ENCODE data around the gene RGL4. TPM values are rescaled to one million over a fixed set of nuclear protein-coding genes. Genes with fewer than 3 reads are reported as not detected.
"Not testable (repeated sequence)": the region's sequence is repeated elsewhere in the genome, so short reads cannot be mapped to it uniquely, and the experiment has no call there.

RGL4 gene
- total and polyA plus RNA-seq, 5 experiments from 2014 or later: 12.3 to 115 (median 90.7) TPM

GRCh38 chr22:23673050-23673620, 17.7 kb upstream of the RGL4 start:
- POLR2A ChIA-PET: no interaction called here
- peak in 1 of 10 donors; percentile 26 for DNase-seq
- no peak for ATAC-seq
- Mint-ChIP-seq H3K36me3 (peaks cover 0 to 9% (median 6%) of the 10 kb centered on the region in 3 donors), H3K9me3 (no peaks in the 10 kb centered on the region), H3K27me3 (no peaks in the 10 kb centered on the region), H3K27ac (peak overlapping the region in 2 of 10 donors; percentile 14 to 36), H3K4me1 (peaks cover 5 to 30% (median 17%) of the 10 kb centered on the region in 4 donors), H3K4me3 (no peak overlapping the region)

GRCh38 chr22:23673826-23674690, 16.8 kb upstream of the RGL4 start:
- no peaks in the 10 kb centered on the region for H3K27me3 Mint-ChIP-seq
- H3K4me1 Mint-ChIP-seq: peaks cover 6 to 30% (median 17%) of the 10 kb centered on the region in 4 donors
- no peaks in the 10 kb centered on the region for H3K9me3 Mint-ChIP-seq
- ATAC-seq (no peak), DNase-seq (peak in 1 of 10 donors; percentile 41)
- peaks cover 0 to 11% (median 6%) of the 10 kb centered on the region in 3 donors for H3K36me3 Mint-ChIP-seq
- H3K27ac Mint-ChIP-seq: peak overlapping the region in 5 of 10 donors; percentile 15 to 70 (median 20)
- no peak overlapping the region for H3K4me3 Mint-ChIP-seq
- POLR2A ChIA-PET: no interaction called here

GRCh38 chr22:23674886-23675501, 15.8 kb upstream of the RGL4 start:
- H3K9me3 Mint-ChIP-seq, ATAC-seq, POLR2A ChIA-PET, H3K4me3 Mint-ChIP-seq, H3K27me3 Mint-ChIP-seq, DNase-seq: not testable (repeated sequence)
- Mint-ChIP-seq H3K4me1 (peaks cover 6 to 30% (median 17%) of the 10 kb centered on the region in 4 donors), H3K36me3 (peaks cover 0 to 12% (median 10%) of the 10 kb centered on the region in 3 donors), H3K27ac (peak overlapping the region in 2 of 10 donors; percentile 50 to 63)

- POLR2A ChIA-PET: interaction anchor here (0.5 kb wide), 1 partner anchor 719 kb away, joined by 3 read pairs; no protein-coding TSS in a partner anchor
- no peak overlapping the region for H3K4me3 Mint-ChIP-seq
Measured at GRCh38 chr22:23675502-23676415, 15.1 kb upstream of the RGL4 start.

GRCh38 chr22:23676841-23677700, 13.7 kb upstream of the RGL4 start:
- ATAC-seq, H3K4me3 Mint-ChIP-seq, POLR2A ChIA-PET, H3K27me3 Mint-ChIP-seq, H3K9me3 Mint-ChIP-seq, DNase-seq: not testable (repeated sequence)
- Mint-ChIP-seq H3K27ac (peak overlapping the region in 1 of 10 donors; percentile 45), H3K4me1 (peaks cover 10 to 30% (median 19%) of the 10 kb centered on the region in 4 donors), H3K36me3 (peaks cover 0 to 31% (median 19%) of the 10 kb centered on the region in 3 donors)

More at GRCh38 chr22:23675502-23676415, 15.1 kb upstream of the RGL4 start:
- Mint-ChIP-seq H3K4me1 (peaks cover 8 to 30% (median 17%) of the 10 kb centered on the region in 4 donors), H3K27me3 (no peaks in the 10 kb centered on the region), H3K9me3 (no peaks in the 10 kb centered on the region), H3K36me3 (peaks cover 0 to 20% (median 14%) of the 10 kb centered on the region in 3 donors), H3K27ac (peak overlapping the region in 3 of 10 donors; percentile 22 to 63 (median 56))
- ATAC-seq (no peak), DNase-seq (no peak)

GRCh38 chr22:23677701-23677995, 13.2 kb upstream of the RGL4 start:
- POLR2A ChIA-PET: no interaction called here
- H3K9me3 Mint-ChIP-seq: no peaks in the 10 kb centered on the region
- ATAC-seq: no peak
- peaks cover 10 to 29% (median 16%) of the 10 kb centered on the region in 4 donors for H3K4me1 Mint-ChIP-seq
- H3K27me3 Mint-ChIP-seq: no peaks in the 10 kb centered on the region
- H3K27ac Mint-ChIP-seq: peak overlapping the region in 3 of 10 donors; percentile 45 to 62 (median 51)
- H3K4me3 Mint-ChIP-seq: no peak overlapping the region
- peaks cover 0 to 37% (median 21%) of the 10 kb centered on the region in 3 donors for H3K36me3 Mint-ChIP-seq
- DNase-seq: no peak

GRCh38 chr22:23678133-23678532, 12.7 kb upstream of the RGL4 start:
- H3K4me1 Mint-ChIP-seq: peaks cover 10 to 28% (median 15%) of the 10 kb centered on the region in 4 donors
- no peaks in the 10 kb centered on the region for H3K27me3 Mint-ChIP-seq
- peaks cover 0 to 41% (median 21%) of the 10 kb centered on the region in 3 donors for H3K36me3 Mint-ChIP-seq
- peak overlapping the region in 2 of 10 donors; percentile 45 to 78 for H3K27ac Mint-ChIP-seq
- no peaks in the 10 kb centered on the region for H3K9me3 Mint-ChIP-seq
- H3K4me3 Mint-ChIP-seq: no peak overlapping the region
- POLR2A ChIA-PET: no interaction called here
- DNase-seq: no peak
- no peak for ATAC-seq

- H3K36me3 Mint-ChIP-seq: peaks cover 0 to 42% (median 24%) of the 10 kb centered on the region in 3 donors
- no peak overlapping the region for H3K4me3 Mint-ChIP-seq
- H3K9me3 Mint-ChIP-seq: no peaks in the 10 kb centered on the region
- no peak for ATAC-seq
- DNase-seq: no peak
- peak overlapping the region in 2 of 10 donors; percentile 27 to 31 for H3K27ac Mint-ChIP-seq
- no peaks in the 10 kb centered on the region for H3K27me3 Mint-ChIP-seq
- peaks cover 9 to 15% (median 13%) of the 10 kb centered on the region in 4 donors for H3K4me1 Mint-ChIP-seq
- POLR2A ChIA-PET: no interaction called here
Measured at GRCh38 chr22:23681026-23681809, 9.6 kb upstream of the RGL4 start.

- Mint-ChIP-seq H3K9me3 (no peaks in the 10 kb centered on the region), H3K27ac (no peak overlapping the region), H3K36me3 (peaks cover 0 to 42% (median 22%) of the 10 kb centered on the region in 3 donors), H3K4me3 (no peak overlapping the region), H3K27me3 (no peaks in the 10 kb centered on the region), H3K4me1 (peaks cover 12 to 24% (median 14%) of the 10 kb centered on the region in 4 donors)
- ATAC-seq (no peak), DNase-seq (no peak)
- POLR2A ChIA-PET: no interaction called here
Measured at GRCh38 chr22:23682077-23682476, 8.7 kb upstream of the RGL4 start.

GRCh38 chr22:23682827-23683355, 7.9 kb upstream of the RGL4 start:
- Mint-ChIP-seq H3K4me3 (no peak overlapping the region), H3K27ac (peak overlapping the region in 2 of 10 donors; percentile 24 to 72), H3K4me1 (peaks cover 8 to 21% (median 14%) of the 10 kb centered on the region in 4 donors), H3K27me3 (no peaks in the 10 kb centered on the region), H3K9me3 (no peaks in the 10 kb centered on the region), H3K36me3 (peaks cover 0 to 40% (median 20%) of the 10 kb centered on the region in 3 donors)
- POLR2A ChIA-PET: interaction anchor here (1.0 kb wide), 1 partner anchor 14 kb away, joined by 3 read pairs; no protein-coding TSS in a partner anchor
- DNase-seq: no peak
- no peak for ATAC-seq

All from naive thymus-derived CD8-positive, alpha-beta T cell (primary cell).